Measurements from ENCODE around the gene MCU.

DNA sequence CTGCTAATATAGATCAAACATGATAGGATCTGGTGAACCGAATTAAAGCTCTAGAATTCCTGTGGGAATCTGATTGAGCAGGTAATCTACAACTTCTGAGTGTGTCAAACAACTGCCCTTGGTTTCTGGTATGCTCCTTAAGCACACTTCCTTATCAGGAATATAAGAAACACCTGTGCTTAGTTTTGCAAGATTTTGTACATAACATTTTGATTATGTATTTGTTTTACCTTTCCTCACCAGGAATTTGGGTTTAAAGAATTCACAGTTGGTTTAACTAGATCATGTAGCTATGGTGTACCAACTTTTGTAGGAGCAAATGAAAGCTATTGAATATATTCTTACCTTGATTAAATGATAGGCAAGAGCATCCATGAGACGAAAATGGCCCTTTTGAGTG lies 40.6 kb downstream of the MCU start:
- TF ChIP-seq, protein P1, sequence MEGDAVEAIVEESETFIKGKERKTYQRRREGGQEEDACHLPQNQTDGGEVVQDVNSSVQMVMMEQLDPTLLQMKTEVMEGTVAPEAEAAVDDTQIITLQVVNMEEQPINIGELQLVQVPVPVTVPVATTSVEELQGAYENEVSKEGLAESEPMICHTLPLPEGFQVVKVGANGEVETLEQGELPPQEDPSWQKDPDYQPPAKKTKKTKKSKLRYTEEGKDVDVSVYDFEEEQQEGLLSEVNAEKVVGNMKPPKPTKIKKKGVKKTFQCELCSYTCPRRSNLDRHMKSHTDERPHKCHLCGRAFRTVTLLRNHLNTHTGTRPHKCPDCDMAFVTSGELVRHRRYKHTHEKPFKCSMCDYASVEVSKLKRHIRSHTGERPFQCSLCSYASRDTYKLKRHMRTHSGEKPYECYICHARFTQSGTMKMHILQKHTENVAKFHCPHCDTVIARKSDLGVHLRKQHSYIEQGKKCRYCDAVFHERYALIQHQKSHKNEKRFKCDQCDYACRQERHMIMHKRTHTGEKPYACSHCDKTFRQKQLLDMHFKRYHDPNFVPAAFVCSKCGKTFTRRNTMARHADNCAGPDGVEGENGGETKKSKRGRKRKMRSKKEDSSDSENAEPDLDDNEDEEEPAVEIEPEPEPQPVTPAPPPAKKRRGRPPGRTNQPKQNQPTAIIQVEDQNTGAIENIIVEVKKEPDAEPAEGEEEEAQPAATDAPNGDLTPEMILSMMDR (IDR thresholded peaks at IDR 0.05; ENCODE audit: poor library complexity): no peak
- no peak for TF ChIP-seq EZH2 (IDR thresholded peaks at IDR 0.05; ENCODE audit: borderline replicate concordance)
